Measurements from ENCODE around the gene NOC2L.

NOC2L gene

DNA sequence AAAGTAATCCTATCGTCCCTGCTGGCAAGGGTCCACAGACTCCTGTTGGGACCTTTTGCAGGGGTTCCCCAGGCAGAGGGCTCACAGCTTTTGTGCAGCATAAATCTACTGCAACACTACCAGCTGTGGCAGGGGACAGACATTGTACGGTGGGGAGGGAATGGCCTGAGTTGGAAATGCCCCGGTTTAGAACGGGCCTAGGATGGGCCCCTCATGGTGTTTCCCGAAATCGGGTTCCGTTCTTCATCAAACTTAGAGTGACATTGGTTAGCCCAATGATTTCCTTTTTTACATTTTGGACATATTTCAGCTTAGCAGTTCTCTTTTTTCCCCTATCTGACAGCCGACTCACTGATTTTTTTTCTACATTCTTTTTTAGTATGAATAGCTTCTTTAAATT, 61.8 kb downstream of the NOC2L start:
- no peak for TF ChIP-seq ZNF70 (CRISPR knock-in tag; IDR thresholded peaks at IDR 0.05)
- TF ChIP-seq, protein P1, sequence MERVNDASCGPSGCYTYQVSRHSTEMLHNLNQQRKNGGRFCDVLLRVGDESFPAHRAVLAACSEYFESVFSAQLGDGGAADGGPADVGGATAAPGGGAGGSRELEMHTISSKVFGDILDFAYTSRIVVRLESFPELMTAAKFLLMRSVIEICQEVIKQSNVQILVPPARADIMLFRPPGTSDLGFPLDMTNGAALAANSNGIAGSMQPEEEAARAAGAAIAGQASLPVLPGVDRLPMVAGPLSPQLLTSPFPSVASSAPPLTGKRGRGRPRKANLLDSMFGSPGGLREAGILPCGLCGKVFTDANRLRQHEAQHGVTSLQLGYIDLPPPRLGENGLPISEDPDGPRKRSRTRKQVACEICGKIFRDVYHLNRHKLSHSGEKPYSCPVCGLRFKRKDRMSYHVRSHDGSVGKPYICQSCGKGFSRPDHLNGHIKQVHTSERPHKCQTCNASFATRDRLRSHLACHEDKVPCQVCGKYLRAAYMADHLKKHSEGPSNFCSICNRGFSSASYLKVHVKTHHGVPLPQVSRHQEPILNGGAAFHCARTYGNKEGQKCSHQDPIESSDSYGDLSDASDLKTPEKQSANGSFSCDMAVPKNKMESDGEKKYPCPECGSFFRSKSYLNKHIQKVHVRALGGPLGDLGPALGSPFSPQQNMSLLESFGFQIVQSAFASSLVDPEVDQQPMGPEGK (CRISPR knock-in tag; IDR thresholded peaks at IDR 0.05; ENCODE audit: borderline replicate concordance), result no peak
- TF ChIP-seq TCF4 (CRISPR knock-in tag; IDR thresholded peaks at IDR 0.05; ENCODE audit: borderline replicate concordance), result no peak
- no peak for TF ChIP-seq RARB (CRISPR knock-in tag; IDR thresholded peaks at IDR 0.05)
- TF ChIP-seq CSDC2 (CRISPR knock-in tag; IDR thresholded peaks at IDR 0.05), result no peak
- no peak for TF ChIP-seq ISL1 (CRISPR knock-in tag; IDR thresholded peaks at IDR 0.05)
- TF ChIP-seq OSR1 (CRISPR knock-in tag; IDR thresholded peaks at IDR 0.05), result no peak
- no peak for TF ChIP-seq BACH2 (CRISPR knock-in tag; IDR thresholded peaks at IDR 0.05; ENCODE audit: borderline replicate concordance)
- TF ChIP-seq ZC3H10 (CRISPR knock-in tag; IDR thresholded peaks at IDR 0.05), result no peak
- no peak for TF ChIP-seq PPARA (CRISPR knock-in tag; IDR thresholded peaks at IDR 0.05; ENCODE audit: borderline replicate concordance)
- TF ChIP-seq, protein P2, sequence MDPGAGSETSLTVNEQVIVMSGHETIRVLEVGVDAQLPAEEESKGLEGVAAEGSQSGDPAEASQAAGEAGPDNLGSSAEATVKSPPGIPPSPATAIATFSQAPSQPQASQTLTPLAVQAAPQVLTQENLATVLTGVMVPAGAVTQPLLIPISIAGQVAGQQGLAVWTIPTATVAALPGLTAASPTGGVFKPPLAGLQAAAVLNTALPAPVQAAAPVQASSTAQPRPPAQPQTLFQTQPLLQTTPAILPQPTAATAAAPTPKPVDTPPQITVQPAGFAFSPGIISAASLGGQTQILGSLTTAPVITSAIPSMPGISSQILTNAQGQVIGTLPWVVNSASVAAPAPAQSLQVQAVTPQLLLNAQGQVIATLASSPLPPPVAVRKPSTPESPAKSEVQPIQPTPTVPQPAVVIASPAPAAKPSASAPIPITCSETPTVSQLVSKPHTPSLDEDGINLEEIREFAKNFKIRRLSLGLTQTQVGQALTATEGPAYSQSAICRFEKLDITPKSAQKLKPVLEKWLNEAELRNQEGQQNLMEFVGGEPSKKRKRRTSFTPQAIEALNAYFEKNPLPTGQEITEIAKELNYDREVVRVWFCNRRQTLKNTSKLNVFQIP (CRISPR knock-in tag; IDR thresholded peaks at IDR 0.05; ENCODE audit: borderline replicate concordance, low read depth), result no peak
- TF ChIP-seq GLIS3 (CRISPR knock-in tag; IDR thresholded peaks at IDR 0.05), result no peak
- TF ChIP-seq ESRRG (CRISPR knock-in tag; IDR thresholded peaks at IDR 0.05), result no peak
- TF ChIP-seq SNAI2 (CRISPR knock-in tag; IDR thresholded peaks at IDR 0.05), result no peak
- no peak for TF ChIP-seq ARNTL (CRISPR knock-in tag; IDR thresholded peaks at IDR 0.05; ENCODE audit: borderline replicate concordance, low read depth)
- TF ChIP-seq ZFP30 (CRISPR knock-in tag; IDR thresholded peaks at IDR 0.05), result no peak
- TF ChIP-seq ZNF565 (CRISPR knock-in tag; conservative IDR thresholded peaks at IDR 0.05; ENCODE audit: low read depth), result no peak
- TF ChIP-seq, protein P3, sequence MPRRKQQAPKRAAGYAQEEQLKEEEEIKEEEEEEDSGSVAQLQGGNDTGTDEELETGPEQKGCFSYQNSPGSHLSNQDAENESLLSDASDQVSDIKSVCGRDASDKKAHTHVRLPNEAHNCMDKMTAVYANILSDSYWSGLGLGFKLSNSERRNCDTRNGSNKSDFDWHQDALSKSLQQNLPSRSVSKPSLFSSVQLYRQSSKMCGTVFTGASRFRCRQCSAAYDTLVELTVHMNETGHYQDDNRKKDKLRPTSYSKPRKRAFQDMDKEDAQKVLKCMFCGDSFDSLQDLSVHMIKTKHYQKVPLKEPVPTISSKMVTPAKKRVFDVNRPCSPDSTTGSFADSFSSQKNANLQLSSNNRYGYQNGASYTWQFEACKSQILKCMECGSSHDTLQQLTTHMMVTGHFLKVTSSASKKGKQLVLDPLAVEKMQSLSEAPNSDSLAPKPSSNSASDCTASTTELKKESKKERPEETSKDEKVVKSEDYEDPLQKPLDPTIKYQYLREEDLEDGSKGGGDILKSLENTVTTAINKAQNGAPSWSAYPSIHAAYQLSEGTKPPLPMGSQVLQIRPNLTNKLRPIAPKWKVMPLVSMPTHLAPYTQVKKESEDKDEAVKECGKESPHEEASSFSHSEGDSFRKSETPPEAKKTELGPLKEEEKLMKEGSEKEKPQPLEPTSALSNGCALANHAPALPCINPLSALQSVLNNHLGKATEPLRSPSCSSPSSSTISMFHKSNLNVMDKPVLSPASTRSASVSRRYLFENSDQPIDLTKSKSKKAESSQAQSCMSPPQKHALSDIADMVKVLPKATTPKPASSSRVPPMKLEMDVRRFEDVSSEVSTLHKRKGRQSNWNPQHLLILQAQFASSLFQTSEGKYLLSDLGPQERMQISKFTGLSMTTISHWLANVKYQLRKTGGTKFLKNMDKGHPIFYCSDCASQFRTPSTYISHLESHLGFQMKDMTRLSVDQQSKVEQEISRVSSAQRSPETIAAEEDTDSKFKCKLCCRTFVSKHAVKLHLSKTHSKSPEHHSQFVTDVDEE (CRISPR knock-in tag; IDR thresholded peaks at IDR 0.05), result no peak
- TF ChIP-seq, protein P4, sequence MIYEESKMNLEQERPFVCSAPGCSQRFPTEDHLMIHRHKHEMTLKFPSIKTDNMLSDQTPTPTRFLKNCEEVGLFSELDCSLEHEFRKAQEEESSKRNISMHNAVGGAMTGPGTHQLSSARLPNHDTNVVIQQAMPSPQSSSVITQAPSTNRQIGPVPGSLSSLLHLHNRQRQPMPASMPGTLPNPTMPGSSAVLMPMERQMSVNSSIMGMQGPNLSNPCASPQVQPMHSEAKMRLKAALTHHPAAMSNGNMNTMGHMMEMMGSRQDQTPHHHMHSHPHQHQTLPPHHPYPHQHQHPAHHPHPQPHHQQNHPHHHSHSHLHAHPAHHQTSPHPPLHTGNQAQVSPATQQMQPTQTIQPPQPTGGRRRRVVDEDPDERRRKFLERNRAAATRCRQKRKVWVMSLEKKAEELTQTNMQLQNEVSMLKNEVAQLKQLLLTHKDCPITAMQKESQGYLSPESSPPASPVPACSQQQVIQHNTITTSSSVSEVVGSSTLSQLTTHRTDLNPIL (CRISPR knock-in tag; IDR thresholded peaks at IDR 0.05; ENCODE audit: low read depth), result no peak
- ATAC-seq, result no peak

Data from SK-N-SH treated with all-trans-retinoic acid at 6 μM for 48 hours (cell line).